Lower lobe of right lung (tissue), 2 donors: ENCODE results near the gene SLC44A5. TPM values are rescaled to one million over a fixed set of nuclear protein-coding genes. Genes with fewer than 3 reads are reported as not detected.

Experiments
- ATAC-seq, 2 donors: fragments of 200-7000 bp; cut with Tn5 transposase; one replicate each; pipeline ENCODE4 v1.9.1; 2020 to 2022; ENCODE audit warnings: mild to moderate bottlenecking in 2 of 2, moderate library complexity in 2 of 2
- DNase-seq: peaks from one replicate; pipeline ENCODE4 v3.0.0-alpha.2; 2020
- H3K27ac ChIP-seq: fragments of 200-600 bp; one replicate; pipeline ENCODE4 v1.8.0; 2022
- H3K27me3 ChIP-seq: fragments of 200-600 bp; one replicate; pipeline ENCODE4 v1.8.0; 2022; ENCODE audit warnings: low read depth
- H3K36me3 ChIP-seq: fragments of 200-600 bp; one replicate; pipeline ENCODE4 v1.8.0; 2022; ENCODE audit warnings: mild to moderate bottlenecking
- H3K4me1 ChIP-seq: fragments of 200-600 bp; one replicate; pipeline ENCODE4 v1.8.0; 2022
- H3K4me3 ChIP-seq: fragments of 200-600 bp; one replicate; pipeline ENCODE4 v1.8.0; 2022; ENCODE audit warnings: mild to moderate bottlenecking
- H3K9me3 ChIP-seq: fragments of 200-600 bp; one replicate; pipeline ENCODE4 v1.8.0; 2022
- intact Hi-C: fragments of 100-400 bp; cut with DNase I; formaldehyde crosslinking; loops from one replicate; pipeline ENCODE4 v1.11.0; 2022
- total RNA-seq: library from RNA; stranded (reverse); fragmentation: NEBNext Ultra II Directional; extraction: Animal tissue kit (Norgen Biotek cat#: 25700); gene quantifications from one replicate; pipeline ENCODE4 v1.2.1, GENCODE V29; 2021
- TF ChIP-seq, protein P1 (sequence below): fragments of 200-600 bp; IDR thresholded peaks from one replicate; pipeline ENCODE4 v1.8.0; 2022; ENCODE audit warnings: antibody characterized with exemption, mild to moderate bottlenecking
- donor health status: DM: no; HTN: yes; CAD: no; lungs with severe emphysema.

The SLC44A5 gene
- total RNA-seq, 1 donor from 2014 or later = 0.47 TPM

- H3K27me3 ChIP-seq = no peaks in the 10 kb centered on the region
- intact Hi-C loops = no loop called here
- no peak overlapping the region for H3K27ac ChIP-seq
- DNase-seq (no peak), ATAC-seq (no peak)
- TF ChIP-seq, protein P1, sequence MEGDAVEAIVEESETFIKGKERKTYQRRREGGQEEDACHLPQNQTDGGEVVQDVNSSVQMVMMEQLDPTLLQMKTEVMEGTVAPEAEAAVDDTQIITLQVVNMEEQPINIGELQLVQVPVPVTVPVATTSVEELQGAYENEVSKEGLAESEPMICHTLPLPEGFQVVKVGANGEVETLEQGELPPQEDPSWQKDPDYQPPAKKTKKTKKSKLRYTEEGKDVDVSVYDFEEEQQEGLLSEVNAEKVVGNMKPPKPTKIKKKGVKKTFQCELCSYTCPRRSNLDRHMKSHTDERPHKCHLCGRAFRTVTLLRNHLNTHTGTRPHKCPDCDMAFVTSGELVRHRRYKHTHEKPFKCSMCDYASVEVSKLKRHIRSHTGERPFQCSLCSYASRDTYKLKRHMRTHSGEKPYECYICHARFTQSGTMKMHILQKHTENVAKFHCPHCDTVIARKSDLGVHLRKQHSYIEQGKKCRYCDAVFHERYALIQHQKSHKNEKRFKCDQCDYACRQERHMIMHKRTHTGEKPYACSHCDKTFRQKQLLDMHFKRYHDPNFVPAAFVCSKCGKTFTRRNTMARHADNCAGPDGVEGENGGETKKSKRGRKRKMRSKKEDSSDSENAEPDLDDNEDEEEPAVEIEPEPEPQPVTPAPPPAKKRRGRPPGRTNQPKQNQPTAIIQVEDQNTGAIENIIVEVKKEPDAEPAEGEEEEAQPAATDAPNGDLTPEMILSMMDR = no peak
- H3K9me3 ChIP-seq = peaks cover 5% of the 10 kb centered on the region
- no peaks in the 10 kb centered on the region for H3K4me1 ChIP-seq
- H3K36me3 ChIP-seq = no peaks in the 10 kb centered on the region
- H3K4me3 ChIP-seq = no peak overlapping the region
Observed at GRCh38 chr1:75172556-75172955, 438.4 kb downstream of the SLC44A5 start.

- TF ChIP-seq, protein P1 = no peak
- ATAC-seq = no peak
- DNase-seq = no peak
Observed at GRCh38 chr1:75171876-75172275, 439.0 kb downstream of the SLC44A5 start.

DNA sequence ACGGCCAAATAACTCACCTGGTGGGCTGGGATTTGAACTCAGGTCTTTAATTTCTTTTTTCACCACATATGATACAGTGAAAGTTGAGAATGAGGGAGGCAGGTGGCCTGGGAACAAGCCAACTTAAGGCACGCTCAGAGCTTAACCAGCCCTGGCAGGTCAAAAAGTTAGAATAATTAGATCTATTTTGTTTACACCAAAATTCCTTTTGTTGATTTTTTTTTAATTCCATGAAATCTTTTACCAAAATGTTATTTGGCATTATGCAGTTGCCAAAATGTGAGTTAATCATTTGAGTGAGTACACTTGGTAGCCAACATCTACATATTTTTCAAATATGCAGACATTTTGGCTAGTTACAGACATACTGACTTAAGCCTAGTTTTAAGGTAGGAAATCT is 439.9 kb downstream of the SLC44A5 start:
- no peak overlapping the region for H3K4me3 ChIP-seq
- H3K27ac ChIP-seq = no peak overlapping the region
- H3K9me3 ChIP-seq = peaks cover 4% of the 10 kb centered on the region
- H3K36me3 ChIP-seq = no peaks in the 10 kb centered on the region
- H3K27me3 ChIP-seq = no peaks in the 10 kb centered on the region
- TF ChIP-seq, protein P1 = no peak
- ATAC-seq = no peak
- intact Hi-C loops = no loop called here
- H3K4me1 ChIP-seq = no peaks in the 10 kb centered on the region
- DNase-seq = no peak

More at GRCh38 chr1:75171876-75172275, 439.0 kb downstream of the SLC44A5 start:
- H3K4me1 ChIP-seq = no peaks in the 10 kb centered on the region
- H3K36me3 ChIP-seq = no peaks in the 10 kb centered on the region
- no peak overlapping the region for H3K4me3 ChIP-seq
- no peaks in the 10 kb centered on the region for H3K27me3 ChIP-seq
- intact Hi-C loops = no loop called here
- peaks cover 5% of the 10 kb centered on the region for H3K9me3 ChIP-seq
- no peak overlapping the region for H3K27ac ChIP-seq

DNA sequence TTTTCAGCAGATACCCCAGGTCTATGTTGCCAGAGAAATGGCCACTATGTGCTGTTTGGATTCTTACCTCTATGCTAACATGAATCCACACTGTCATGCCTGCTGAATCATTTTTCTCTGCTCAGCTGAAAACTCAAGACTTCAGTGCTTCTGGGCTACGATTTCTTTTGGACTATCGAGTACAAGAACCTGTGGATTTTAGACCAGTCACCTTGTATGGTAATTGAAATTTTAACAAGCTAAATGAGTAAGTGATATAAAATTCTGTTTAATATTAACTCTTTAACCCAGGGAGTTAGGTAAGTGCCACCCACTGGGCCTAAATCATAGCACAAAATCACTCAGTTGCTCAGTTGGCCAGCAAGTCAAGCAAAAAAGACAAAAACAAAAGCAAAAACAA is 440.9 kb downstream of the SLC44A5 start:
- no peaks in the 10 kb centered on the region for H3K36me3 ChIP-seq
- H3K27me3 ChIP-seq = no peaks in the 10 kb centered on the region
- no peak overlapping the region for H3K4me3 ChIP-seq
- H3K27ac ChIP-seq = no peak overlapping the region
- DNase-seq = no peak
- TF ChIP-seq, protein P1 = no peak
- intact Hi-C loops = no loop called here
- H3K4me1 ChIP-seq = no peaks in the 10 kb centered on the region
- H3K9me3 ChIP-seq = no peaks in the 10 kb centered on the region
- no peak for ATAC-seq

GRCh38 chr1:75166821-75167220 is 444.1 kb downstream of the SLC44A5 start:
- Histone ChIP-seq H3K27ac (no peak overlapping the region), H3K27me3 (no peaks in the 10 kb centered on the region), H3K36me3 (no peaks in the 10 kb centered on the region), H3K4me1 (no peaks in the 10 kb centered on the region), H3K4me3 (no peak overlapping the region), H3K9me3 (no peaks in the 10 kb centered on the region)
- ATAC-seq (no peak), DNase-seq (no peak)
- intact Hi-C loops = no loop called here
- TF ChIP-seq, protein P1 = no peak

GRCh38 chr1:75165264-75165663 is 445.6 kb downstream of the SLC44A5 start:
- H3K27ac ChIP-seq = no peak overlapping the region
- TF ChIP-seq, protein P1 = no peak

More at GRCh38 chr1:75165264-75165663, 445.6 kb downstream of the SLC44A5 start:
- ATAC-seq = no peak
- H3K9me3 ChIP-seq = no peaks in the 10 kb centered on the region
- no peaks in the 10 kb centered on the region for H3K27me3 ChIP-seq
- no peaks in the 10 kb centered on the region for H3K36me3 ChIP-seq
- intact Hi-C loops = no loop called here
- no peak overlapping the region for H3K4me3 ChIP-seq
- DNase-seq = no peak
- H3K4me1 ChIP-seq = no peaks in the 10 kb centered on the region
